EL (cell line): Measurements from ENCODE around the gene NXNL1.

Experiments used
- DNase-seq: peaks from one replicate; pipeline ENCODE4 v3.0.0-alpha.2; 2016

The NXNL1 gene

GRCh38 chr19:17455308-17456123, 5.2 kb downstream of the NXNL1 start:
- DNase-seq: no peak

- DNase-seq: no peak
Measured at GRCh38 chr19:17454576-17455071, 6.1 kb downstream of the NXNL1 start.

- DNase-seq: no peak
Measured at GRCh38 chr19:17451820-17452219, 8.9 kb downstream of the NXNL1 start.

GRCh38 chr19:17450264-17451075, 10.3 kb downstream of the NXNL1 start:
- DNase-seq: no peak

- peak; percentile 44 for DNase-seq
Measured at GRCh38 chr19:17448131-17448967, 12.4 kb downstream of the NXNL1 start, which contains the start of gene TMEM221. Gene TMEM221, minus strand, starts transcription at chr19:17448668. Its CDS starts 206 bp downstream, at chr19:17448462.

- DNase-seq: no peak
Measured at GRCh38 chr19:17447704-17448130, 13.0 kb downstream of the NXNL1 start.

GRCh38 chr19:17445526-17446165, 15.1 kb downstream of the NXNL1 start:
- no peak for DNase-seq

- peak; percentile 34 for DNase-seq
Measured at GRCh38 chr19:17441241-17442021, 19.3 kb downstream of the NXNL1 start.

GRCh38 chr19:17436874-17437267, 23.9 kb downstream of the NXNL1 start:
- no peak for DNase-seq

GRCh38 chr19:17436094-17436873, 24.4 kb downstream of the NXNL1 start:
- no peak for DNase-seq

GRCh38 chr19:17435218-17435617, 25.5 kb downstream of the NXNL1 start:
- DNase-seq: no peak

GRCh38 chr19:17431417-17431816, 29.3 kb downstream of the NXNL1 start:
- no peak for DNase-seq

GRCh38 chr19:17429641-17430113, 31.0 kb downstream of the NXNL1 start:
- DNase-seq: no peak

GRCh38 chr19:17424743-17425365, 35.9 kb downstream of the NXNL1 start:
- peak; percentile 27 for DNase-seq

- no peak for DNase-seq
Measured at GRCh38 chr19:17423429-17424208, 37.1 kb downstream of the NXNL1 start.

- DNase-seq: no peak
Measured at GRCh38 chr19:17421942-17422341, 38.8 kb downstream of the NXNL1 start.

GRCh38 chr19:17420475-17420924, 40.2 kb downstream of the NXNL1 start:
- peak; percentile 40 for DNase-seq

- peak; percentile 99 for DNase-seq
Measured at GRCh38 chr19:17419621-17420474, 40.9 kb downstream of the NXNL1 start, which contains the start of gene MVB12A. Gene MVB12A, plus strand, starts transcription at chr19:17420047. Its CDS starts 89 bp downstream, at chr19:17420136.
